ENCODE measurements around the gene DNAJC10. TPM values are rescaled to one million over a fixed set of nuclear protein-coding genes. Genes with fewer than 3 reads are reported as not detected.

The DNAJC10 gene
- total and polyA plus RNA-seq, 2 donors (not counting 3 experiments of a cell fraction or from before 2014, with no cell fraction given), result 45.1 to 201 TPM

DNA sequence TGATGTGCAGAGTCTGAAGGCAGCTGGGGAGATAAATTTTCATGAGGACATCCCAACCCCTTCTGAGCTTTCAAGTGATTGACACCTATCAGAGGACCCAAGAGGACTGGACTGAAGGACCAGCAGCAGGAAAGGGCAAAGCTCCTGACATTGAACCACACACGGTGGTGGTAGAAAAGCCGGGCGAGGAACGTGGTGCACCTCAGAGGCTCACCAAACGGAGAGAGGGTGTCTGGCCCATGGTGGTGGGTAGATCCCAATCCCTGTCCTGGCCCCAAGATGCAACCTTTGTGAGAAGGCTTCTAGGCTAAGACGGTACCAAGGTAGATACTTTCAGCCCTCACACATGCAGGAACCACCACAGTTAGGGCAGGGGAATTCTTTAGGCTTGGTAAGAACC, 98.3 kb downstream of the DNAJC10 start:
- intact Hi-C loops (cut with micrococcal nuclease) (no loop called here), dilution Hi-C loops (cut with MboI; ENCODE audit: extremely low pct_ligation_motif_present, low sequenced_read_pairs) (no loop called here)
- Histone ChIP-seq H3K9ac (replicated peaks; ENCODE audit: extremely low read depth, insufficient read depth, low read length) (no peak overlapping the region), H3K4me1 (ENCODE audit: control insufficient read depth, extremely low read depth, insufficient read depth, low read length) (no peaks in the 10 kb centered on the region), H3K79me2 (ENCODE audit: control insufficient read depth, insufficient read depth, low read length) (no peaks in the 10 kb centered on the region), H2AFZ (ENCODE audit: low read depth, low read length) (no peak overlapping the region), H3K9me3 (replicated peaks; ENCODE audit: control insufficient read depth, insufficient read depth, low read length) (no peaks in the 10 kb centered on the region), H3K36me3 (ENCODE audit: control insufficient read depth in 2 of 2, extremely low read depth in 1 of 2, insufficient read depth in 2 of 2, low read length in 2 of 2) (no peaks in the 10 kb centered on the region), H3K4me3 (replicated peaks in 1 of 3; ENCODE audit: insufficient read depth in 1 of 3, low read depth in 1 of 3, low read length in 3 of 3) (no peak overlapping the region), H3K27ac (ENCODE audit: insufficient read depth, low read depth, low read length) (no peak overlapping the region), H3K4me2 (ENCODE audit: insufficient read depth, low read length) (no peak overlapping the region), H3K27me3 (ENCODE audit: control insufficient read depth in 2 of 2, insufficient read depth in 2 of 2, low read length in 2 of 2) (peaks cover 12 to 14% of the 10 kb centered on the region in 2 experiments), H4K20me1 (replicated peaks; ENCODE audit: control insufficient read depth, extremely low read depth, insufficient read depth, low read length) (no peaks in the 10 kb centered on the region), H3K9me1 (replicated peaks; ENCODE audit: control insufficient read depth, extremely low read depth, insufficient read depth, low read length) (no peaks in the 10 kb centered on the region)
- no TSS peak for BruUV-seq (replicated peaks)
- ChIA-PET CTCF (no interaction called here), POLR2A (no interaction called here)
- DNase-seq (ENCODE audit: low read depth, low spot score), result no peak
- no peak for FAIRE-seq
- TF ChIP-seq, protein P1, sequence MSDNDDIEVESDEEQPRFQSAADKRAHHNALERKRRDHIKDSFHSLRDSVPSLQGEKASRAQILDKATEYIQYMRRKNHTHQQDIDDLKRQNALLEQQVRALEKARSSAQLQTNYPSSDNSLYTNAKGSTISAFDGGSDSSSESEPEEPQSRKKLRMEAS (IDR thresholded peaks at IDR 0.05; ENCODE audit: insufficient read depth, insufficient read length), result no peak
- TF ChIP-seq GATA2 (IDR thresholded peaks at IDR 0.05; ENCODE audit: insufficient read depth, insufficient read length, low read depth, low read length), result no peak
- TF ChIP-seq EZH2 (IDR thresholded peaks at IDR 0.05; ENCODE audit: borderline replicate concordance, low read depth, low read length, severe bottlenecking), result no peak
- no peak for TF ChIP-seq JUN (IDR thresholded peaks at IDR 0.05; ENCODE audit: borderline replicate concordance, insufficient read depth, insufficient read length, low read depth)
- TF ChIP-seq FOS (IDR thresholded peaks at IDR 0.05; ENCODE audit: borderline replicate concordance, insufficient read depth, low read length), result no peak
- TF ChIP-seq, protein P2, sequence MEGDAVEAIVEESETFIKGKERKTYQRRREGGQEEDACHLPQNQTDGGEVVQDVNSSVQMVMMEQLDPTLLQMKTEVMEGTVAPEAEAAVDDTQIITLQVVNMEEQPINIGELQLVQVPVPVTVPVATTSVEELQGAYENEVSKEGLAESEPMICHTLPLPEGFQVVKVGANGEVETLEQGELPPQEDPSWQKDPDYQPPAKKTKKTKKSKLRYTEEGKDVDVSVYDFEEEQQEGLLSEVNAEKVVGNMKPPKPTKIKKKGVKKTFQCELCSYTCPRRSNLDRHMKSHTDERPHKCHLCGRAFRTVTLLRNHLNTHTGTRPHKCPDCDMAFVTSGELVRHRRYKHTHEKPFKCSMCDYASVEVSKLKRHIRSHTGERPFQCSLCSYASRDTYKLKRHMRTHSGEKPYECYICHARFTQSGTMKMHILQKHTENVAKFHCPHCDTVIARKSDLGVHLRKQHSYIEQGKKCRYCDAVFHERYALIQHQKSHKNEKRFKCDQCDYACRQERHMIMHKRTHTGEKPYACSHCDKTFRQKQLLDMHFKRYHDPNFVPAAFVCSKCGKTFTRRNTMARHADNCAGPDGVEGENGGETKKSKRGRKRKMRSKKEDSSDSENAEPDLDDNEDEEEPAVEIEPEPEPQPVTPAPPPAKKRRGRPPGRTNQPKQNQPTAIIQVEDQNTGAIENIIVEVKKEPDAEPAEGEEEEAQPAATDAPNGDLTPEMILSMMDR (IDR thresholded peaks at IDR 0.05; ENCODE audit: extremely low read depth in 1 of 2, insufficient read depth in 1 of 2, low read depth in 1 of 2, low read length in 2 of 2), result no peak
